Activated gamma-delta T cell (primary cell): ENCODE results near the gene AP3M1.
"Not testable (repeated sequence)": the region's sequence is repeated elsewhere in the genome, so short reads cannot be mapped to it uniquely, and the experiment has no call there.

Source experiments
- DNase-seq: peaks from one replicate; lab custom pipeline; 2025; lab: John Stamatoyannopoulos, UW
- total RNA-seq, 2 donors: gene quantifications; one replicate each; lab custom pipeline; 2026; lab: John Stamatoyannopoulos, UW

AP3M1 gene
- 66.9 to 71.0 reads per million in 2 donors for total RNA-seq

GRCh38 chr10:74150204-74150989 is at the start of gene AP3M1:
Gene AP3M1 (minus strand): TSS chr10:74150828. CDS start chr10:74138379, 12,449 bp downstream.
- DNase-seq: peak; percentile 47

GRCh38 chr10:74199315-74199714 is 48.7 kb upstream of the AP3M1 start:
- no peak for DNase-seq

GRCh38 chr10:74194999-74195398 is 44.4 kb upstream of the AP3M1 start:
- DNase-seq: no peak

- DNase-seq: no peak
Observed at GRCh38 chr10:74194545-74194944, 43.9 kb upstream of the AP3M1 start.

- DNase-seq: no peak
Observed at GRCh38 chr10:74190494-74190893, 39.9 kb upstream of the AP3M1 start.

- no peak for DNase-seq
Observed at GRCh38 chr10:74189999-74190421, 39.4 kb upstream of the AP3M1 start.

- not testable (repeated sequence) for DNase-seq
Observed at GRCh38 chr10:74188617-74189016, 38.0 kb upstream of the AP3M1 start.

- DNase-seq: no peak
Observed at GRCh38 chr10:74187237-74187636, 36.6 kb upstream of the AP3M1 start.

GRCh38 chr10:74186678-74187077 is 36.0 kb upstream of the AP3M1 start:
- no peak for DNase-seq

- DNase-seq: no peak
Observed at GRCh38 chr10:74179111-74179710, 28.6 kb upstream of the AP3M1 start.

GRCh38 chr10:74178042-74178791 is 27.6 kb upstream of the AP3M1 start:
- DNase-seq: no peak

GRCh38 chr10:74177140-74177677 is 26.6 kb upstream of the AP3M1 start:
- DNase-seq: peak; percentile 28

- peak; percentile 97 for DNase-seq
Observed at GRCh38 chr10:74176380-74177139, 25.9 kb upstream of the AP3M1 start.

- no peak for DNase-seq
Observed at GRCh38 chr10:74175510-74176379, 25.1 kb upstream of the AP3M1 start.

- no peak for DNase-seq
Observed at GRCh38 chr10:74174521-74174920, 23.9 kb upstream of the AP3M1 start.

GRCh38 chr10:74171625-74172024 is 21.0 kb upstream of the AP3M1 start:
- no peak for DNase-seq

- no peak for DNase-seq
Observed at GRCh38 chr10:74167443-74167842, 16.8 kb upstream of the AP3M1 start.

GRCh38 chr10:74165530-74165901 is 14.9 kb upstream of the AP3M1 start:
- no peak for DNase-seq

- no peak for DNase-seq
Observed at GRCh38 chr10:74164716-74165529, 14.3 kb upstream of the AP3M1 start.
